ENCODE results near the gene ADRA2B. TPM values are rescaled to one million over a fixed set of nuclear protein-coding genes. Genes with fewer than 3 reads are reported as not detected.

Gene ADRA2B
- total RNA-seq, 1 experiment from 2014 or later, result 0.47 TPM

DNA sequence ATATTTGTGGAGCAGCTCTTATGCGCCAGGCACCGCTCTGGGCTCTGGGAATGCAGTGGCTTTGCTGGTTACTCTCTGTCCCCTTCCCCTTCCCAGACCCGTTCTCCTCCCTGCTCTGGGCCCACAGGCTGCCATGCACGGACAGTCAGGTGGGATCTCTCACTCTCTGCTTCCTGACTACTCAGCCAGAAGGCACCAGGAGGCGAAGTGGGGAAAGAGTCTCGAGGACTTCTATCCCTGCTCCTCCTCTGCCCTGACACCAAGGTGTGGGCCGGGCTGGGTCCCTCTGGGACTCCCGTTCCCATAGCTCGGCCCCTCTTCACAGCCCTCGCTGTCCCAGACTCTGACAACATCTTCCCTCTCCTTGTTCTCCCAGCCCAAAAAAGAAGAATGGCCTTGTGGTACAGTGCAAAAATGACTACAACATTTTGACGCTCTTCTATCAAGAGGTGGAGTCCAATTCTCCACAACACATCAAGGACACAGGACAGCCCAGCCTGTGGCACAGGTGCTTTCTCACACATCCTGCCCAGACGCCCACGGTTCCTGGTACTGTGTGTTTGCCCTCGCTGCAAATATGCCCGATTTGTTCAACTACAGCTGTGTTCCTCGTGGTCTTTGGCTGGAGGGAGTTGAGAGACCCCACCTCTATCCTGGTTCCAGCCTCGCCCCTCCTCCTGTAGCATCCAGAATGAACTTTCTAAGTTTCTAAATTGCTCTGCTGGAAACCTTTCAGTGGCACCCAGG lies 42.9 kb upstream of the ADRA2B start:
- ChIA-PET RAD21 (ENCODE audit: low non-redundant PET in 1 of 2, low total read pairs in 2 of 2, uncharacterized antibody in 2 of 2, unreplicated experiment in 2 of 2) (no interaction called here), POLR2A (no interaction called here), CTCF (no interaction called here)
- no TSS peak for BruUV-seq (replicated peaks)
- DNase-seq (ENCODE audit: low read depth, low spot score) (no peak), ATAC-seq (no peak)
- no peaks in the 10 kb centered on the region for H3K4me1 ChIP-seq (ENCODE audit: control insufficient read depth in 1 of 2, insufficient read depth in 2 of 2, low read length in 2 of 2)
- intact Hi-C loops (cut with micrococcal nuclease), result no loop called here
- H3K9ac ChIP-seq (ENCODE audit: low read length), result no peak overlapping the region
- no peaks in the 10 kb centered on the region for H4K20me1 ChIP-seq (ENCODE audit: insufficient read depth)
- H3K27ac ChIP-seq (ENCODE audit: low read depth, low read length), result no peak overlapping the region
- H3K9me3 ChIP-seq (ENCODE audit: control insufficient read depth in 1 of 2, insufficient read depth in 1 of 2, low read depth in 1 of 2, low read length in 2 of 2), result no peaks in the 10 kb centered on the region
- no peaks in the 10 kb centered on the region for H3K9me2 ChIP-seq (ENCODE audit: insufficient read depth)
- H3K79me2 ChIP-seq (ENCODE audit: insufficient read depth, low read length), result no peaks in the 10 kb centered on the region
- TF ChIP-seq RAD21 (IDR thresholded peaks at IDR 0.05; ENCODE audit: low read depth) (no peak), CBX3 (IDR thresholded peaks at IDR 0.05; ENCODE audit: low read depth) (no peak), ZNF274 (IDR thresholded peaks at IDR 0.05; ENCODE audit: low read depth, low read length) (no peak), TCF7L2 (IDR thresholded peaks at IDR 0.05; ENCODE audit: borderline replicate concordance, extremely low read depth, insufficient read depth, insufficient read length) (no peak), CEBPB (IDR thresholded peaks at IDR 0.05; ENCODE audit: low read depth) (no peak), SP1 (IDR thresholded peaks at IDR 0.05; ENCODE audit: low read depth) (no peak), JUND (IDR thresholded peaks at IDR 0.05) (no peak), FOSL1 (IDR thresholded peaks at IDR 0.05; ENCODE audit: low read depth) (no peak)
- TF ChIP-seq, protein P1, sequence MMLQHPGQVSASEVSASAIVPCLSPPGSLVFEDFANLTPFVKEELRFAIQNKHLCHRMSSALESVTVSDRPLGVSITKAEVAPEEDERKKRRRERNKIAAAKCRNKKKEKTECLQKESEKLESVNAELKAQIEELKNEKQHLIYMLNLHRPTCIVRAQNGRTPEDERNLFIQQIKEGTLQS (IDR thresholded peaks at IDR 0.05), result no peak
- TF ChIP-seq, protein P2, sequence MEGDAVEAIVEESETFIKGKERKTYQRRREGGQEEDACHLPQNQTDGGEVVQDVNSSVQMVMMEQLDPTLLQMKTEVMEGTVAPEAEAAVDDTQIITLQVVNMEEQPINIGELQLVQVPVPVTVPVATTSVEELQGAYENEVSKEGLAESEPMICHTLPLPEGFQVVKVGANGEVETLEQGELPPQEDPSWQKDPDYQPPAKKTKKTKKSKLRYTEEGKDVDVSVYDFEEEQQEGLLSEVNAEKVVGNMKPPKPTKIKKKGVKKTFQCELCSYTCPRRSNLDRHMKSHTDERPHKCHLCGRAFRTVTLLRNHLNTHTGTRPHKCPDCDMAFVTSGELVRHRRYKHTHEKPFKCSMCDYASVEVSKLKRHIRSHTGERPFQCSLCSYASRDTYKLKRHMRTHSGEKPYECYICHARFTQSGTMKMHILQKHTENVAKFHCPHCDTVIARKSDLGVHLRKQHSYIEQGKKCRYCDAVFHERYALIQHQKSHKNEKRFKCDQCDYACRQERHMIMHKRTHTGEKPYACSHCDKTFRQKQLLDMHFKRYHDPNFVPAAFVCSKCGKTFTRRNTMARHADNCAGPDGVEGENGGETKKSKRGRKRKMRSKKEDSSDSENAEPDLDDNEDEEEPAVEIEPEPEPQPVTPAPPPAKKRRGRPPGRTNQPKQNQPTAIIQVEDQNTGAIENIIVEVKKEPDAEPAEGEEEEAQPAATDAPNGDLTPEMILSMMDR (IDR thresholded peaks at IDR 0.05 in 2 of 3, conservative IDR thresholded peaks at IDR 0.05 in 1 of 3; ENCODE audit: borderline replicate concordance in 1 of 3, insufficient read depth in 1 of 3, low read depth in 2 of 3, low read length in 2 of 3), result no peak
- TF ChIP-seq, protein P3, sequence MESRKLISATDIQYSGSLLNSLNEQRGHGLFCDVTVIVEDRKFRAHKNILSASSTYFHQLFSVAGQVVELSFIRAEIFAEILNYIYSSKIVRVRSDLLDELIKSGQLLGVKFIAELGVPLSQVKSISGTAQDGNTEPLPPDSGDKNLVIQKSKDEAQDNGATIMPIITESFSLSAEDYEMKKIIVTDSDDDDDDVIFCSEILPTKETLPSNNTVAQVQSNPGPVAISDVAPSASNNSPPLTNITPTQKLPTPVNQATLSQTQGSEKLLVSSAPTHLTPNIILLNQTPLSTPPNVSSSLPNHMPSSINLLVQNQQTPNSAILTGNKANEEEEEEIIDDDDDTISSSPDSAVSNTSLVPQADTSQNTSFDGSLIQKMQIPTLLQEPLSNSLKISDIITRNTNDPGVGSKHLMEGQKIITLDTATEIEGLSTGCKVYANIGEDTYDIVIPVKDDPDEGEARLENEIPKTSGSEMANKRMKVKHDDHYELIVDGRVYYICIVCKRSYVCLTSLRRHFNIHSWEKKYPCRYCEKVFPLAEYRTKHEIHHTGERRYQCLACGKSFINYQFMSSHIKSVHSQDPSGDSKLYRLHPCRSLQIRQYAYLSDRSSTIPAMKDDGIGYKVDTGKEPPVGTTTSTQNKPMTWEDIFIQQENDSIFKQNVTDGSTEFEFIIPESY (IDR thresholded peaks at IDR 0.05; ENCODE audit: extremely low read depth, insufficient replicate concordance, low read length), result no peak
- TF ChIP-seq, protein P4, sequence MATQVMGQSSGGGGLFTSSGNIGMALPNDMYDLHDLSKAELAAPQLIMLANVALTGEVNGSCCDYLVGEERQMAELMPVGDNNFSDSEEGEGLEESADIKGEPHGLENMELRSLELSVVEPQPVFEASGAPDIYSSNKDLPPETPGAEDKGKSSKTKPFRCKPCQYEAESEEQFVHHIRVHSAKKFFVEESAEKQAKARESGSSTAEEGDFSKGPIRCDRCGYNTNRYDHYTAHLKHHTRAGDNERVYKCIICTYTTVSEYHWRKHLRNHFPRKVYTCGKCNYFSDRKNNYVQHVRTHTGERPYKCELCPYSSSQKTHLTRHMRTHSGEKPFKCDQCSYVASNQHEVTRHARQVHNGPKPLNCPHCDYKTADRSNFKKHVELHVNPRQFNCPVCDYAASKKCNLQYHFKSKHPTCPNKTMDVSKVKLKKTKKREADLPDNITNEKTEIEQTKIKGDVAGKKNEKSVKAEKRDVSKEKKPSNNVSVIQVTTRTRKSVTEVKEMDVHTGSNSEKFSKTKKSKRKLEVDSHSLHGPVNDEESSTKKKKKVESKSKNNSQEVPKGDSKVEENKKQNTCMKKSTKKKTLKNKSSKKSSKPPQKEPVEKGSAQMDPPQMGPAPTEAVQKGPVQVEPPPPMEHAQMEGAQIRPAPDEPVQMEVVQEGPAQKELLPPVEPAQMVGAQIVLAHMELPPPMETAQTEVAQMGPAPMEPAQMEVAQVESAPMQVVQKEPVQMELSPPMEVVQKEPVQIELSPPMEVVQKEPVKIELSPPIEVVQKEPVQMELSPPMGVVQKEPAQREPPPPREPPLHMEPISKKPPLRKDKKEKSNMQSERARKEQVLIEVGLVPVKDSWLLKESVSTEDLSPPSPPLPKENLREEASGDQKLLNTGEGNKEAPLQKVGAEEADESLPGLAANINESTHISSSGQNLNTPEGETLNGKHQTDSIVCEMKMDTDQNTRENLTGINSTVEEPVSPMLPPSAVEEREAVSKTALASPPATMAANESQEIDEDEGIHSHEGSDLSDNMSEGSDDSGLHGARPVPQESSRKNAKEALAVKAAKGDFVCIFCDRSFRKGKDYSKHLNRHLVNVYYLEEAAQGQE (IDR thresholded peaks at IDR 0.05; ENCODE audit: low read depth), result no peak
- H3K27me3 ChIP-seq (ENCODE audit: insufficient read depth, low read length), result no peaks in the 10 kb centered on the region
- no peak overlapping the region for H3K4me3 ChIP-seq (replicated peaks in 1 of 2; ENCODE audit: low read depth in 1 of 2, low read length in 2 of 2)
- H3K4me2 ChIP-seq (ENCODE audit: low read length), result no peak overlapping the region
- H3K36me3 ChIP-seq (ENCODE audit: control insufficient read depth in 1 of 2, insufficient read depth in 2 of 2, low read length in 2 of 2), result no peaks in the 10 kb centered on the region
- H2AFZ ChIP-seq (ENCODE audit: low read depth, low read length, poor library complexity, severe bottlenecking), result no peak overlapping the region

Measured in HCT116 (cell line).